SK-N-SH (cell line): ENCODE measurements around the gene FGGY.

Experiments used
- CTCF ChIP-seq: fragments of 200-600 bp; sonication (generic); IDR thresholded peaks from 2 replicates; pipeline ENCODE4 v1.6.1; 2017; ENCODE audit warnings: antibody characterized with exemption, mild to moderate bottlenecking, moderate library complexity
- EZH2phosphoT487 ChIP-seq: fragments of 200-600 bp; sonication (generic); IDR thresholded peaks from 2 replicates; pipeline ENCODE4 v1.6.1; 2017; ENCODE audit warnings: low read depth, mixed run types, mild to moderate bottlenecking, antibody characterized with exemption, moderate library complexity, borderline replicate concordance
- RCOR1 ChIP-seq: fragments of 150-350 bp; IDR thresholded peaks from 2 replicates; pipeline ENCODE4 v1.6.1; 2017; ENCODE audit warnings: antibody characterized with exemption, low read length
- SIN3A ChIP-seq: IDR thresholded peaks from 2 replicates; pipeline ENCODE4 v1.6.1; 2012; ENCODE audit warnings: low read depth, mild to moderate bottlenecking, low read length, moderate library complexity, borderline replicate concordance
- TF ChIP-seq, protein P1 (sequence below): IDR thresholded peaks from 2 replicates; pipeline ENCODE4 v1.4.0; 2012; ENCODE audit warnings: low read depth

GRCh38 chr1:59411147-59411546 is 114.3 kb downstream of the FGGY start:
- TF ChIP-seq, protein P1, sequence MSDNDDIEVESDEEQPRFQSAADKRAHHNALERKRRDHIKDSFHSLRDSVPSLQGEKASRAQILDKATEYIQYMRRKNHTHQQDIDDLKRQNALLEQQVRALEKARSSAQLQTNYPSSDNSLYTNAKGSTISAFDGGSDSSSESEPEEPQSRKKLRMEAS = no peak
- TF ChIP-seq RCOR1 (no peak), CTCF (no peak), EZH2phosphoT487 (no peak), SIN3A (no peak)
